Measurements from ENCODE around the gene C17orf107. TPM values are rescaled to one million over a fixed set of nuclear protein-coding genes. Genes with fewer than 3 reads are reported as not detected.

Gene C17orf107
- total and polyA plus RNA-seq, 9 of the 15 experiments (the other 6 are each of a cell fraction or from before 2014, with no cell fraction given): 0.05 to 0.29 (median 0.07) TPM; not detected in 4

DNA sequence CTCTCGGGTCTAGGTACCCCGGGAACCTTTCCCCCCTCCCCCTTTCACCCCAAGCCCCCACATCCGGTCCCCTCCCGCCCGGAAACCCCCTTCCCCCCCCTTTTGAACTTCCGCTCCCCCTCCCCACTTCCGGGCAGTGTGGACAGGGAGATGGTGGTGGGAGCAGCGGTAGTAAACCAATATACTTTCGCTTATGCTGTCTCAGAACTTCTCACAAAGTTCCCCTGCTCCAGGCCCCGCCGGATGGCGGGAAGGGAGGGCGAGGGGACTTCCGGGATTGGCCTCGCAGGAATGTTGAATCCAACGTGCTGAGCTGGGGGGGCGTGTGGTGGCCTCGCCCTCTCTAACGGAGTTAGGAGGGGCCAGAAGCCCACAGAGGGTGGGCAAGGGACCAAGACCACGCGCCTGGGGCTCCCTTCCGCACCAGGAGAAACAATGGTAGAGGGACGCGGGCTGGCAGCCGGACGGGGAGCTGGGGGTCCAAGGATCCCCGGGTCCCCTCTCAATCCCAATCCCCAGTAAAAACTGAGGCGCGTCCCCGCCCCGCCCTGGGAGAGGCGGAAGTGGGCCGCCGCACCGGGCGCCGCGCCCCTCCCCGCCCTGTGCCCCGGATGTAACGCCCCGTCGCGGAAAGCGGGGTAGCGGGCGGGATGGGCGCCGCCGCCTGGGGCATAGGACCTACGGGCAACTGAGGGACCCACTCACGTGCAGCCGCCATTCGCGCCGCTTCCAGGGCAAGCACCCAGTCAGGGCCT lies 48.3 kb downstream of the C17orf107 start (continued):
- peak; percentile 59 for TF ChIP-seq ELF1 (tag; IDR thresholded peaks at IDR 0.05)
- TF ChIP-seq, protein P1, sequence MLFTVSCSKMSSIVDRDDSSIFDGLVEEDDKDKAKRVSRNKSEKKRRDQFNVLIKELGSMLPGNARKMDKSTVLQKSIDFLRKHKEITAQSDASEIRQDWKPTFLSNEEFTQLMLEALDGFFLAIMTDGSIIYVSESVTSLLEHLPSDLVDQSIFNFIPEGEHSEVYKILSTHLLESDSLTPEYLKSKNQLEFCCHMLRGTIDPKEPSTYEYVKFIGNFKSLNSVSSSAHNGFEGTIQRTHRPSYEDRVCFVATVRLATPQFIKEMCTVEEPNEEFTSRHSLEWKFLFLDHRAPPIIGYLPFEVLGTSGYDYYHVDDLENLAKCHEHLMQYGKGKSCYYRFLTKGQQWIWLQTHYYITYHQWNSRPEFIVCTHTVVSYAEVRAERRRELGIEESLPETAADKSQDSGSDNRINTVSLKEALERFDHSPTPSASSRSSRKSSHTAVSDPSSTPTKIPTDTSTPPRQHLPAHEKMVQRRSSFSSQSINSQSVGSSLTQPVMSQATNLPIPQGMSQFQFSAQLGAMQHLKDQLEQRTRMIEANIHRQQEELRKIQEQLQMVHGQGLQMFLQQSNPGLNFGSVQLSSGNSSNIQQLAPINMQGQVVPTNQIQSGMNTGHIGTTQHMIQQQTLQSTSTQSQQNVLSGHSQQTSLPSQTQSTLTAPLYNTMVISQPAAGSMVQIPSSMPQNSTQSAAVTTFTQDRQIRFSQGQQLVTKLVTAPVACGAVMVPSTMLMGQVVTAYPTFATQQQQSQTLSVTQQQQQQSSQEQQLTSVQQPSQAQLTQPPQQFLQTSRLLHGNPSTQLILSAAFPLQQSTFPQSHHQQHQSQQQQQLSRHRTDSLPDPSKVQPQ (CRISPR knock-in tag; IDR thresholded peaks at IDR 0.05; ENCODE audit: borderline replicate concordance): no peak
- no peak for TF ChIP-seq DPF2 (IDR thresholded peaks at IDR 0.05)
- TF ChIP-seq ZFX (CRISPR knock-in tag; IDR thresholded peaks at IDR 0.05): no peak
- no peak for TF ChIP-seq ETV5 (CRISPR knock-in tag; IDR thresholded peaks at IDR 0.05; ENCODE audit: low read depth)
- TF ChIP-seq, protein P2, sequence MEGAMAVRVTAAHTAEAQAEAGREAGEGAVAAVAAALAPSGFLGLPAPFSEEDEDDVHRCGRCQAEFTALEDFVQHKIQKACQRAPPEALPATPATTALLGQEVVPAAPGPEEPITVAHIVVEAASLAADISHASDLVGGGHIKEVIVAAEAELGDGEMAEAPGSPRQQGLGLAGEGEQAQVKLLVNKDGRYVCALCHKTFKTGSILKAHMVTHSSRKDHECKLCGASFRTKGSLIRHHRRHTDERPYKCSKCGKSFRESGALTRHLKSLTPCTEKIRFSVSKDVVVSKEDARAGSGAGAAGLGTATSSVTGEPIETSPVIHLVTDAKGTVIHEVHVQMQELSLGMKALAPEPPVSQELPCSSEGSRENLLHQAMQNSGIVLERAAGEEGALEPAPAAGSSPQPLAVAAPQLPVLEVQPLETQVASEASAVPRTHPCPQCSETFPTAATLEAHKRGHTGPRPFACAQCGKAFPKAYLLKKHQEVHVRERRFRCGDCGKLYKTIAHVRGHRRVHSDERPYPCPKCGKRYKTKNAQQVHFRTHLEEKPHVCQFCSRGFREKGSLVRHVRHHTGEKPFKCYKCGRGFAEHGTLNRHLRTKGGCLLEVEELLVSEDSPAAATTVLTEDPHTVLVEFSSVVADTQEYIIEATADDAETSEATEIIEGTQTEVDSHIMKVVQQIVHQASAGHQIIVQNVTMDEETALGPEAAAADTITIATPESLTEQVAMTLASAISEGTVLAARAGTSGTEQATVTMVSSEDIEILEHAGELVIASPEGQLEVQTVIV (CRISPR knock-in tag; IDR thresholded peaks at IDR 0.05; ENCODE audit: borderline replicate concordance): no peak
- TF ChIP-seq CHD1 (IDR thresholded peaks at IDR 0.05; ENCODE audit: low read length): peak; percentile 52
- TF ChIP-seq, protein P3, sequence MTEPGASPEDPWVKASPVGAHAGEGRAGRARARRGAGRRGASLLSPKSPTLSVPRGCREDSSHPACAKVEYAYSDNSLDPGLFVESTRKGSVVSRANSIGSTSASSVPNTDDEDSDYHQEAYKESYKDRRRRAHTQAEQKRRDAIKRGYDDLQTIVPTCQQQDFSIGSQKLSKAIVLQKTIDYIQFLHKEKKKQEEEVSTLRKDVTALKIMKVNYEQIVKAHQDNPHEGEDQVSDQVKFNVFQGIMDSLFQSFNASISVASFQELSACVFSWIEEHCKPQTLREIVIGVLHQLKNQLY (CRISPR knock-in tag; conservative IDR thresholded peaks at IDR 0.05): no peak
- no peak for TF ChIP-seq HDAC8 (tag; IDR thresholded peaks at IDR 0.05)
- no peak for TF ChIP-seq SNRNP70 (optimal IDR thresholded peaks at IDR 0.05; ENCODE audit: low read depth, low read length)
- no peak for TF ChIP-seq ZBTB1 (CRISPR knock-in tag; IDR thresholded peaks at IDR 0.05; ENCODE audit: borderline replicate concordance, low read depth)
- TF ChIP-seq RNF2 (IDR thresholded peaks at IDR 0.05): no peak
- TF ChIP-seq ZBTB17 (CRISPR knock-in tag; IDR thresholded peaks at IDR 0.05): no peak
- TF ChIP-seq, protein P4, sequence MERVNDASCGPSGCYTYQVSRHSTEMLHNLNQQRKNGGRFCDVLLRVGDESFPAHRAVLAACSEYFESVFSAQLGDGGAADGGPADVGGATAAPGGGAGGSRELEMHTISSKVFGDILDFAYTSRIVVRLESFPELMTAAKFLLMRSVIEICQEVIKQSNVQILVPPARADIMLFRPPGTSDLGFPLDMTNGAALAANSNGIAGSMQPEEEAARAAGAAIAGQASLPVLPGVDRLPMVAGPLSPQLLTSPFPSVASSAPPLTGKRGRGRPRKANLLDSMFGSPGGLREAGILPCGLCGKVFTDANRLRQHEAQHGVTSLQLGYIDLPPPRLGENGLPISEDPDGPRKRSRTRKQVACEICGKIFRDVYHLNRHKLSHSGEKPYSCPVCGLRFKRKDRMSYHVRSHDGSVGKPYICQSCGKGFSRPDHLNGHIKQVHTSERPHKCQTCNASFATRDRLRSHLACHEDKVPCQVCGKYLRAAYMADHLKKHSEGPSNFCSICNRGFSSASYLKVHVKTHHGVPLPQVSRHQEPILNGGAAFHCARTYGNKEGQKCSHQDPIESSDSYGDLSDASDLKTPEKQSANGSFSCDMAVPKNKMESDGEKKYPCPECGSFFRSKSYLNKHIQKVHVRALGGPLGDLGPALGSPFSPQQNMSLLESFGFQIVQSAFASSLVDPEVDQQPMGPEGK (CRISPR knock-in tag; IDR thresholded peaks at IDR 0.05; ENCODE audit: borderline replicate concordance): no peak
- no peak for TF ChIP-seq TGIF2 (CRISPR knock-in tag; IDR thresholded peaks at IDR 0.05)
- TF ChIP-seq NR2C2 (CRISPR knock-in tag; IDR thresholded peaks at IDR 0.05): no peak
- TF ChIP-seq NR2C2 (tag; IDR thresholded peaks at IDR 0.05): 0 out of 2 replicates have a peak, but pooled peaks have one; percentile 40
- peak; percentile 65; the same call in 1 of the 2 replicates for TF ChIP-seq KLF13 (tag; IDR thresholded peaks at IDR 0.05; ENCODE audit: borderline replicate concordance, low read depth)
- no peak for TF ChIP-seq HDAC6 (IDR thresholded peaks at IDR 0.05; ENCODE audit: low read depth, low read length)
- TF ChIP-seq PTRF (tag; IDR thresholded peaks at IDR 0.05): no peak
